D721Med (cell line): ENCODE results near the gene CCNJL.

Source experiments
- DNase-seq: peaks from one replicate; pipeline ENCODE4 v3.0.0; 2011; ENCODE audit warnings: low spot score; ENCODE audit not compliant: insufficient read length
- FAIRE-seq: peaks from 2 replicates; lab custom pipeline; 2011; peaks lifted over from hg19 to GRCh38; lab: Jason Lieb, UNC
- CTCF ChIP-seq: IDR thresholded peaks from 2 replicates; pipeline ENCODE4 v1.5.1; 2012; ENCODE audit warnings: mild to moderate bottlenecking, control low read depth; ENCODE audit not compliant: insufficient read depth; ENCODE audit errors: missing control alignments

CCNJL gene

DNA sequence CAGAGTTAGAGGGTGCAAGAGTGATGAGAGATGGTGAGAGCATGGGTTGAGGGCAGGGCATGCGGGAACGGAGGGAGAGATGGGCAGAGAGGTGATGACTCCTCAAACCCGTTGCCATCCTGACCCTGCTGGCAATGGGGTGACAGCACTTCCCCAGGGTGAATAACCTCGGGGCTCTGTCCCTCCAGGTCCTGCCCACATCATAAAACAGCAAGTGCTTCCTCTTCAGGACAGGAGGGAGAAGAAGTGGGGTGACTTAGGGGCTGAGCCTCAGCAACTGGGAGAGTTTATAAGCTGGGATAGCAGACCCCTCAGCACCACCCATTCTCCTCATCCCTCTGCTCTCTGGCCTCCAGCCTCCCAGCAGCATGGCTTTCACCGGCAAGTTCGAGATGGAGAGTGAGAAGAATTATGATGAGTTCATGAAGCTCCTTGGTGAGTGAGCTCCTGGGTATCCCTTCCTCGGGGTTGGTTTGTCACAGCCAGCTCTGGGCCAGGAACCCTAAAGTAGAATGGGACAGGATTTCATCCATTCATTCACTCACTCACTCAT is 83.1 kb downstream of the CCNJL start, which contains the start of gene FABP6:
FABP6 (plus strand) TSS at position 317 of the 553 bp plus-strand sequence; CDS start at position 369, 52 bp downstream.
- TF ChIP-seq CTCF = no peak
- FAIRE-seq = no peak
- no peak for DNase-seq

DNA sequence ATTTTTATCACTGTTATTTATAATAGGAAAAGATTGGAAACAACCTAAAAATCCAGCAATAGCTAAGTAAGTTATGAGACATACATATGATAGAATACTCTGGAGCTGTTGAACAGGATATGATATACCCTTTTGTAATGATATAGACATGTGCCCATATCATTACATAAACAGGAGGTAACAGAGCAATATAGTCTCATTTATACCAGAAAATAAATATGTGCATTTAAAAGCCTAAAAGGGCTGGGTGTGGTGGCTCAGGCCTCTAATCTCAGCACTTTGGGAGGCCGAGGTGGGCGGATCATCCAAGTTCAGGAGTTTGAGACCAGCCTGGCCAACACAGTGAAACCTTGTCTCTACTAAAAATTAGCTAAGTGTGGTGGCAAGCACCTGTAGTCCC is 85.4 kb downstream of the CCNJL start:
- DNase-seq = no peak
- no peak for TF ChIP-seq CTCF
- no peak for FAIRE-seq

DNA sequence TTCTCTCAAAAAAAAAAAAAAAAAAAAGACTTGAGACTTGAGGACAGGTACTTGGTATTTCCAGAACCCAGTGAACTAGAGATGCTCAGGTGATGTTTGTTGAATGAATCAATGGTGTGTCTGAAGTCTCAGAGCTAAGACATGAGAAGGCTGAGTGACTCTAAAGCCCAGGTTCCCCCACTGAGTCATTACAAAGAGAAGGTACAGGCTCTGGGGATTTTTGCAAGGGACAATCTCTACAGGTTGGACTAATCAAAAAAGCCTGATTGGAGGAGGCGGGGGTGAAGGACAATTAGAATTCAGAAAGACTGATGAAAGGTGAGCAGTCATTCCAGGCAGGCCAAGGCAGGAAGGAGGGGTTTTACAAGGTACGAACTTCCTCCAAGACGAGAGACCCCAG is 91.3 kb downstream of the CCNJL start:
- no peak for FAIRE-seq

GRCh38 chr5:160219356-160219755 is 93.0 kb downstream of the CCNJL start:
- FAIRE-seq (no peak), DNase-seq (no peak)
- no peak for TF ChIP-seq CTCF

More for the DNA sequence above, 91.3 kb downstream of the CCNJL start:
- no peak for TF ChIP-seq CTCF
- DNase-seq = no peak

DNA sequence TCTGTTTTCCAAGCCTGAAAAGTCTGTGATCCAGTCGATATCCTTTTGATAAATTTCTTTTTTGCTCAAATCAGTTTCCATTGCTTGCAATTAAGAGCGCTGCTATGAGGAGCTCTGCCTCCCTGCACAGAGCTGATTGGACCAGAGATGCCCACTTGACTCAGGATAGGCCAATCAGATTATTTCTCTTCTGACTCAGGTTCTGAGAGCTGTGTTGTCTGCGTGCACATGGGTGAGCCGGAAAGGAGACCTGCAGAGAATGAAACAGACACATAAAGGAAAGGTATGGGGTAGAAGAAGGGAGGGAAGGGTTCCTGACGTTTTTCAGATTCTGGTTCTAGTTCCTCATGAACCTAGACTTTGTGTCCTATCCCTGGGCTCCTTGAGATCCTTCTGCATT is 98.8 kb downstream of the CCNJL start:
- no peak for TF ChIP-seq CTCF
- FAIRE-seq (no peak), DNase-seq (no peak)

GRCh38 chr5:160211352-160211751 is 101.0 kb downstream of the CCNJL start:
- FAIRE-seq (no peak), DNase-seq (no peak)
- TF ChIP-seq CTCF = no peak

DNA sequence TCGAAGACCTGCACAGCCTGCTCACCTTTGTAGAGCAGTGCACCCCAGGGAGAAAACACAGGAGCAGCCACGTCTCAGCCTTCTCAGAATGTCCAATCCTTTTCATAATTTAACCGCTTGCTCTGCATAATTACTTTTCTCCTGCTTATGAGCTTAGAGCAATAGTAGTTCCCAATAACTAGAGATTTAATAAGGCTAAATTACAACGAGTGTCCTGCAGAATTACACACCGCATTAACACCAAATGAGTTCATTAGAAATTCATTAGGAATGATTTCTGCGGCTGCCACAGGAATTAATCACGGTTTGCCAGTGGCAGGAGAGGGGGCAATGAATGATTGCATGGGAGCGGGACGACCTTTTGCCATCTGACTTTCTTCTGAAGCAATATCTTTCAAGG is 101.8 kb downstream of the CCNJL start:
- FAIRE-seq (no peak), DNase-seq (no peak)
- TF ChIP-seq CTCF = no peak
